Effector CD4-positive, alpha-beta T cell (primary cell): Measurements from ENCODE around the gene ACY1. TPM values are rescaled to one million over a fixed set of nuclear protein-coding genes. Genes with fewer than 3 reads are reported as not detected.
A peak's percentile ranks its signal among the peaks of the same experiment; 100 is the strongest.

ENCODE experiments used
- DNase-seq: peaks from one replicate; pipeline ENCODE4 v3.0.0-alpha.2; 2020
- total RNA-seq: gene quantifications from one replicate; lab custom pipeline; 2026; lab: John Stamatoyannopoulos, UW

ACY1 gene
- total RNA-seq: not detected

GRCh38 chr3:51982838-51983577 is at the start of gene ACY1:
ACY1 (plus strand) TSS chr3:51983535; CDS start chr3:51984065, 530 bp downstream.
- DNase-seq: peak; percentile 69

GRCh38 chr3:51934139-51934850 is 49.0 kb upstream of the ACY1 start:
- no peak for DNase-seq

- no peak for DNase-seq
These were observed 48.1 kb upstream of the ACY1 start for GRCh38 chr3:51934991-51935885.

GRCh38 chr3:51935886-51936755 is 47.2 kb upstream of the ACY1 start:
- DNase-seq: no peak

- no peak for DNase-seq
These were observed 46.3 kb upstream of the ACY1 start for GRCh38 chr3:51937014-51937413.

- DNase-seq: no peak
These were observed 45.5 kb upstream of the ACY1 start for GRCh38 chr3:51937611-51938450.

- DNase-seq: no peak
These were observed 44.4 kb upstream of the ACY1 start for GRCh38 chr3:51938780-51939425.

GRCh38 chr3:51940648-51941462 is 42.5 kb upstream of the ACY1 start:
- DNase-seq: no peak

- no peak for DNase-seq
These were observed 41.9 kb upstream of the ACY1 start for GRCh38 chr3:51941463-51941797.

GRCh38 chr3:51941798-51942602 is 41.3 kb upstream of the ACY1 start, which contains the start of the genes PARP3 and RRP9:
PARP3 (plus strand) TSS chr3:51942363; CDS start chr3:51943356, 993 bp downstream.
RRP9 (minus strand) TSS chr3:51941904; CDS start chr3:51941867, 37 bp downstream.
- peak; percentile 99 for DNase-seq

- peak; percentile 32 for DNase-seq
These were observed 40.5 kb upstream of the ACY1 start for GRCh38 chr3:51942603-51943450.

- DNase-seq: no peak
These were observed 39.6 kb upstream of the ACY1 start for GRCh38 chr3:51943451-51944391.

- no peak for DNase-seq
These were observed 38.8 kb upstream of the ACY1 start for GRCh38 chr3:51944451-51945021.

GRCh38 chr3:51945031-51945840 is 38.1 kb upstream of the ACY1 start:
- no peak for DNase-seq
